HL-60 (cell line): ENCODE data around the gene CFAP99.
"Not testable (repeated sequence)": the region's sequence is repeated elsewhere in the genome, so short reads cannot be mapped to it uniquely, and the experiment has no call there.

Source experiments
- CTCF ChIP-seq: IDR thresholded peaks from one replicate; pipeline ENCODE4 v1.5.1; 2011; ENCODE audit warnings: low read length, control low read depth, inconsistent platforms; ENCODE audit not compliant: insufficient read depth
- GABPA ChIP-seq: IDR thresholded peaks from 2 replicates; pipeline ENCODE4 v1.6.1; 2012; ENCODE audit warnings: low read depth
- POLR2AphosphoS5 ChIP-seq: IDR thresholded peaks from 2 replicates; pipeline ENCODE4 v1.6.1; 2012; ENCODE audit warnings: low read depth
- REST ChIP-seq: IDR thresholded peaks from 2 replicates; pipeline ENCODE4 v1.6.1; 2012; ENCODE audit warnings: low read depth; ENCODE audit not compliant: insufficient replicate concordance
- SPI1 ChIP-seq: IDR thresholded peaks from 2 replicates; pipeline ENCODE4 v1.6.1; 2012; ENCODE audit warnings: low read depth, mild to moderate bottlenecking, borderline replicate concordance

GRCh38 chr4:2465544-2465943 is 46.8 kb downstream of the CFAP99 start:
- not testable (repeated sequence) for TF ChIP-seq CTCF, POLR2AphosphoS5, GABPA, REST, SPI1
